GM21526 (cell line): Measurements from ENCODE around the gene U2SURP.
A peak's percentile ranks its signal among the peaks of the same experiment; 100 is the strongest.
"Not testable (repeated sequence)": the region's sequence is repeated elsewhere in the genome, so short reads cannot be mapped to it uniquely, and the experiment has no call there.

Experiments
- ATAC-seq: cut with Tn5 transposase; IDR thresholded peaks from one replicate; pipeline ENCODE4 v1.9.1; 2021; ENCODE audit warnings: moderate library complexity; ENCODE audit not compliant: unreplicated experiment, low FRiP score

Gene U2SURP

GRCh38 chr3:143066033-143066432 lies 64.7 kb downstream of the U2SURP start:
- no peak for ATAC-seq

- no peak for ATAC-seq
Observed at GRCh38 chr3:143067201-143067600, 65.8 kb downstream of the U2SURP start.

- no peak for ATAC-seq
Observed at GRCh38 chr3:143068059-143068458, 66.7 kb downstream of the U2SURP start.

GRCh38 chr3:143070977-143071551 lies 69.7 kb downstream of the U2SURP start:
- ATAC-seq: no peak

GRCh38 chr3:143071776-143072175 lies 70.4 kb downstream of the U2SURP start:
- no peak for ATAC-seq

- ATAC-seq: not testable (repeated sequence)
Observed at GRCh38 chr3:143072298-143073020, 71.1 kb downstream of the U2SURP start.

- not testable (repeated sequence) for ATAC-seq
Observed at GRCh38 chr3:143073541-143073940, 72.2 kb downstream of the U2SURP start.

- not testable (repeated sequence) for ATAC-seq
Observed at GRCh38 chr3:143073983-143074382, 72.6 kb downstream of the U2SURP start.

GRCh38 chr3:143078883-143079282 lies 77.5 kb downstream of the U2SURP start:
- ATAC-seq: no peak

GRCh38 chr3:143080196-143080595 lies 78.8 kb downstream of the U2SURP start:
- no peak for ATAC-seq

- ATAC-seq: no peak
Observed at GRCh38 chr3:143081365-143081764, 80.0 kb downstream of the U2SURP start.

- peak; percentile 88 for ATAC-seq
Observed at GRCh38 chr3:143081844-143082778, 80.7 kb downstream of the U2SURP start.

- ATAC-seq: no peak
Observed at GRCh38 chr3:143083781-143084180, 82.4 kb downstream of the U2SURP start.

GRCh38 chr3:143084856-143085731 lies 83.7 kb downstream of the U2SURP start:
- ATAC-seq: peak; percentile 32

- no peak for ATAC-seq
Observed at GRCh38 chr3:143088835-143089234, 87.5 kb downstream of the U2SURP start.

GRCh38 chr3:143089965-143090364 lies 88.6 kb downstream of the U2SURP start:
- no peak for ATAC-seq

GRCh38 chr3:143090486-143090885 lies 89.1 kb downstream of the U2SURP start:
- no peak for ATAC-seq

- ATAC-seq: no peak
Observed at GRCh38 chr3:143090976-143091837, 89.8 kb downstream of the U2SURP start.

- no peak for ATAC-seq
Observed at GRCh38 chr3:143092191-143092590, 90.8 kb downstream of the U2SURP start.
